GM19452 (cell line): ENCODE results near the gene POLR2L.

Source experiments
- ATAC-seq: cut with Tn5 transposase; IDR thresholded peaks from one replicate; pipeline ENCODE4 v1.9.1; 2021; ENCODE audit not compliant: unreplicated experiment

POLR2L gene

DNA sequence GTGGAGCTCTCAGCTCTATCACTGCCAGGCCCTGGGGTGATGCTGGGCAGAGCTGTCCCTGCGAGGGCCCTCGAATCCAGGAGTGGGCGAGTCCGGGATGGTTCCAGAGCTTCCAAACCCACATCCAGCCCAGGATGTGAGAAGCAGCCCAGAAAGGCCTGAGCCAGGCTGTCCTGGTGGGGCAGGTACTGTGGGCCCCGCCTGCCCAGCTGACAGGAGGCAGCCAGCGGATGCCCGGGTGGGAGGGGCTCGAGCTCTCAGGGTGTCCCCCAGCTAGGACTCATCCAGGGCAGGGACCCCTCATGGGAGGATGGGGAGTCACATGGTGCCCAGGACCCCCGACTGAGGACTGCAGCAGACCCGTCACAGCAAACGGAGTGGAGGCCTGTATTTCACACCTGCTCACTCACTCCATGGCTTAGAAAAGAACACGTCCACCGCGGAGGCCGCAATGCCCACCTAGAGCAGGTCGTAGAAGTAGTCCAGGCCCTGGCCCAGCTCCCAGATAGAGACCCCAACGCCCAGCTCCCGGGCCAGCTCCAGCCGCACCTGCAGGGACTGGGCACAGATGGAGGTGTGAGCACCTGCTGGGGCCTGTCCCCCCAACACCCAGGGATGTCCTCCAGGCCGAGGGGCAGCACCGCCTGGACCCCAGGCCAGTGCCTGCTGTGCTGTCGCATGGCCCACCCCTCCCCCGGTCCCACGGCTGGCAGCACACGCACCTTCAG, 27.2 kb upstream of the POLR2L start:
- ATAC-seq = no peak

DNA sequence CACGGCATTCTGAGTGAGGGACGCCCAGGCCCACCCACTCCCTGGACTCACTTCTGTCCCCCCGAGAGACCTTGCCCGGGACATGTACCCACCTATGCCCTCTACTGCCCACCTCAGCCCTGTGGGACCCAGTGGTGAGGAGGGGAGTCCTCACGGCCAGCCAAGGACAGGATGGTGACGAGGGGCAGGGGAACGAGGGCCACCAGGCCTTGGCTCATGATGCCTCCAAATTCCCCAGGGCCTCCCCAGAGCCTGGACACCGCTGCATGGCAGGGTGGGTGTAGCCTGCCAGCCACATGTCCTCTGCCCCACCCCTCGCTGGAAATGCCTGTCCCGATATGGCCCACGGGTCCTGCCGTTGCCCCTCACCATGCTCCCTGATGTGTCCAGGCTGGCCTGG, 26.5 kb upstream of the POLR2L start:
- no peak for ATAC-seq

DNA sequence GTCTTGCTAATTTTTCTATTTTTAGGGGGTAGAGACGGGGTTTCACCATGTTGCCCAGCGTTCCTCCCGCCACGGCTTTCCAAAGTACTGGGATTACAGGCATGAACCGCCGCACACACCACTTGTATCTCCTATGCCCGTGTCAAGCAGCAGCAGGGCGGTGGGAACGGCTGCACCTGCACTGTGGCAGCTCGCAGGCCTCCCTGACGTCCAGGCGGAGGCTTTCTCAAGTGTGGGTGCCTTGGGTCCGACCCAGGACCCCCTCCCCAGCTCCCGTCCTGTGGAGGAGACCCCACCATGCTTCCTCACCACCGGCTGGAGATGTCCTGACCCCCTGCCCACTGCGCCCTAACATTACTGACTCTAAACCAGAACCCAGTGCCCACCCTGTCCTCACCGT, 26.1 kb upstream of the POLR2L start:
- no peak for ATAC-seq

DNA sequence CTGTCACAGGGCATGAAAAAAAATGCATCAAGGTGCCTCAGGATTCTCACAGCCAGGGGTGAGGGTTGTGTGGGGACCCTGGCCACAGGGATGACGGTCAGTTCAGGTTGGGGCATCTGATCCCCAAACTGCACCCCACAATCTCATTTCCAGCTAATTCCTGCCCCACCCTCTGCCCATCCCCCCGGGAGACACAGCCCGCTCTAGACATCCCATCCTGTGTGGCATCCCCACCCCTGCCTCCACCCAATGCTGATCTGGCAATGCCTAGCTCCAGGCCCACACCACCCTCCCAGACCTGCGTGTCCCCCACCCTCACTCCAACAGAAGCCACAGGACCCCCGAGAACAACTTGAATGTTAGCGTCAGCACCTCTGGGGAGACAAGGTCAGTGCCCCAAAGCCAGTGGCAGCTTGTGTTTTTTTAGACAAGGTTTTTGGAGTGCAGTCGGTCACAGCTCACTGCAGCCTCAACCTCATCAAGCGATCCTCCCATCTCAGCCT, 25.6 kb upstream of the POLR2L start:
- ATAC-seq = no peak

DNA sequence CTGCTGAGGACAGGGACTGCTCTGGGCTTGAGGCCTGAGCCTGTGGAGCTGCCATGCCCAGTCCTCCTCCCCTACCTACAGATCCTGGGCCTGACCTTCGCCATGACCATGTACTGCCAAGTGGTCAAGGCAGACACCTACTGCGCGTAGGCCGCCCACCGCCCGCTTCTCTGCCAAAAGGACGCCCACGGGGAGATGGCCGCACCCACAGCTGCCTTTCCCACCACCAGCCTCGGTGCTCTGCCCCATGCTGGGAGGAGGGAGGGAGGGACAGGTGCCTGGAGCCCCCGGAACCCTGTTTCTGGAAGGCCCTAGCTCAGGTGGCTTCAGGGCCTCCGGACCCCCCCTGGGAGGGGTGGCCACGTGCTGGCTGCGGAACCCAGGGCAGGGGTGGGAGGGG, 24.2 kb upstream of the POLR2L start:
- ATAC-seq = no peak

DNA sequence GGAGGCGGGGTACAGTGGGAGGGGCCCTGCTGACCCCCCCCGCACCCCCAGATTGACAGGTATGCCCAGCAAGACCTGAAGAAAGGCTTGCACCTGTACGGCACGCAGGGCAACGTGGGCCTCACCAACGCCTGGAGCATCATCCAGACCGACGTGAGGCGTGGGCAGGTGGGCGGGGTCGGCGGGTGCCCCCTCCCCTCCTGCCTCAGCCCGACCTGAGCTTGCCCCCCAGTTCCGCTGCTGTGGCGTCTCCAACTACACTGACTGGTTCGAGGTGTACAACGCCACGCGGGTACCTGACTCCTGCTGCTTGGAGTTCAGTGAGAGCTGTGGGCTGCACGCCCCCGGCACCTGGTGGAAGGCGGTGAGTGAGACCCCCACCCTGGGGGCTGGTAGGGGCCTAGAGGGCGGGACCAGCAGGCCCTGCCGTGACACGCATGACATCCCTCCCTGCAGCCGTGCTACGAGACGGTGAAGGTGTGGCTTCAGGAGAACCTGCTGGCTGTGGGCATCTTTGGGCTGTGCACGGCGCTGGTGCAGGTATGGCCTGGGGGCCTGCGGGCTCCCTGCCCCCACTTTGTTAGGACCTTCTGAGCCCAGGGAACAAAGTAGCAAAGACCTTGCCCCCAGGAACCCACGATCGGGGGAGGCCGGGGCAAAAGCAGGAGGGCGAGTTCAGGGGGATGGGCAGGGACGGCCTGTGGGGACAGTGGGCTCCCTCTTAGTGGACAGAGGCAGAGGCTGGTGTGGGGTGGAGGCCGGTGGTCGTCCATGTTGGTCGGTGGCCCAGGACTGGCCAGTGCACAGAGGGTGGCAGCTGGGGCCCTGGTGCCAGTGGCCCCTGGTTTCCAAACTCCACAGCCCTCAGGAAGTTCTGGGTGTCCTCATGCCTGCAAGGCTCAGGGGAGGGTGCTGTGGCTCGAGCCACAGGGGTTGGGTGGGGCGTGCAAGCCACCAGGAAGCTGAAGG, 23.4 kb upstream of the POLR2L start:
- ATAC-seq = no peak

DNA sequence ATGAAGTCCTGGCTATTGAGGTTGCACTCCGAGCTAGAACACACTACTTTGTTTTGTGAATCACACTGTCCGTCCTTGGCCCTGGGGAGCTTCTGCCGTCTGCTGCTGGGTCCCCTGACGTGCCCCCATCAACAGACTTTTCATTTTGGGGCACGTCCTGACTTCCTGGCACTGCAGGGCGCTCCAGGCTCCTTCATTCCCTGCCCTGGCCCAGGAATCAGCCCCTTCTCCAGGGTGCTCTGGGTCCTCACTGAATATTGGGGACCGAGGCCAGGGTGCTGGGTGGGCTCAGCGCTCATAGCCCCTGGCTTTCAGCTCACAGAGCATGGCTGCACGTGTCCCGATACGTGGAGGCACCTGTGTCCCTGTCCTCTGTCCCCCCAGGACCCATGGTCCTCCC, 22.6 kb upstream of the POLR2L start:
- no peak for ATAC-seq

DNA sequence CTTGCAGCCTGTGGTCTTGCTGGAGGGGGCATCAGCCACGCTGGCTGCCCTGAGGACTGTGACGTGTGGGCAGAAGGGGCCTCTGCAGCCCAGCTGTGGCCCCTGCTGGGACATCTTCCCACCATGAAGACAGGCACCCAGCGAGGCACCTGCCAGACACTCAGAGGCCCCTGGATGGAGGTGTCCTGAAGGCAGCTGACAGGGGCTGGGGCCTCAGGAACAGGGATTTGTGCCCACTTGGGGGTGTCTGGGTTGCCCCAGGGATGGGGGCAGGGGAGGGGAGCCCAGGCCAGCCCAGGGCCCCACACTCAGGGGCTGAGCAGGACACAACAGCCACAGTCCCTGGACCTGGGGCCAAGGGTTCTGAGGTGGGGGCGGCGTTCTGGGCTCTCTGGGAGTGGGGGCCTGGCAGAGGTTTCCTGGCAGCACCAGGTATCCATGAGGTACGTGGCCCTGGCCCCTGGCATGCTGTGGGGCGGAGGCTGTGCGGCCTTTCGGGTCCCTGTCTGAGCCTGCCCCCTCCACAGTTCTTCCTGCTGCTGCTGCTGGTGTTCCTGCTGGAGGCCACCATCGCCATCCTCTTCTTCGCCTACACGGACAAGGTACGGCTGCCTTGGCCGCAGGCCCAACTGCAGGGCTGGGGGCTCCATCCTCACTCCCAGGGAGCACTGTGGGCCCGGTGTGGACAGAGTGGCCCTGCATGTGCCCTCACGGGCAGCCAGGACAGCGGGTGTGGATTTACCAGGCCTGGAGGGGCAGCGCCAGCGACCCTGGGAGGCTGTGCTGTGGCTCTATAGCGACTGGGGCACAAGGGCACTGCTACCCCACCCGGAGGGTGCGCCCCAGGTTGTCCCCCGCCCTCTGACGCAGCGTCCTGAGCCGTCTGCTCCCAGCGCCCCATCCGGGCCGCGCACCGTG, 21.8 kb upstream of the POLR2L start:
- no peak for ATAC-seq

DNA sequence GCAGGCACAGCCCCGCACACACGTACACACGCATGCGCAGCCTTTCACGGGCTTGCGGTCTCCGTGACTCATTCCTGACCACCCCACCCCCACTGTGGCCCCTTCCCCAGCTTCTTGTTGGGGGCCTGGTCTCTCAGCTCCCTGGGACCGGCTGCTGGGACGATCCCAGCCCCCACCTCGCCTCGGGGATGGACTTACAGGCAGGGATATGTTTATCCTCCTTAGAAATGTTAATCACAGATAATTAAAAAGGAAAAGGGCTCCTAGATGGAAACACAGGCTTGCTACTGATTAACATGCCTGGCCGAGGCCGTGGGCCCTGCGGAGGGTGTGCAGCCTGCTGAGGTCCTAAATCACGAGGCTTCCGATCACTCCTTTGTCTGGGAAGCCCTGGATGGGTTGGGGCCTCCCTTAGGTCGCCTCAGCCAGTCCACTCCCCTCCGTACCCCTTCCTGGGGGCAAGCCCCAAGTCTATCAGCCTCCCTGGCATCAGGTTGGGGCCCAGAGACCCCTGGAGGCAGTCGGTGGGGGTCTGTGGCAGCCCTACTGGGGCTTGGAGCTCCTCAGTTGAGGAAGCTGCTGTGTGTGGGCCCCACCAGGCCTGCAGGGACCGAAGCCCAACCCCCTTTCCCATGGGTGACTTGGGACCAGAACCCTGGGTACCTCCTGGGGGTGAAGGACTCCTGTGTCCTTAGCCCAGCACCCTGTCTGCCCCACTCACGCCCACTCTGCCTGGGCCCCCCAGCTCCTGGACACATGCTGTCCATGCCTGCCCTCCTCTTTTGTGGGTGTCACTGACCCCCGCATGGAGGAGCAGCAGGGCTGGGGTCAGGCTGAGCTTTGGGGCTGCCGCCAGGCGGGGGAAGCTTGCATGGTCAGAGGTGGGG, 20.9 kb upstream of the POLR2L start:
- ATAC-seq = no peak

DNA sequence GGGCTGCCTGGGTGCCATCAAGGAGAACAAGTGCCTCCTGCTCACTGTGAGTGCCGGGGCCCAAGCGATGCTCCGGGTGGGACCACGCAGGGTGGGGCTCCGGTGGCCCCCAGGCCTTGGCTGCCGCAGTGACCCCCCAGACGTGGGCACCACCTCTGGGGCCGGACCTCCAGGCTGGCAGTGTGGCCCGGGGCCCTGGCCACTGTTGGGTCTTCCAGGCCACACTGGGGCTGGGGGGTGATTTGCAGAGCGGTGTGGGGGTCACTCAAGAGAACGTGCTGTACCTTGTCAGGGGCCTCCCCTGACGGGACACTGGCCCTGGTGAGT, 20.3 kb upstream of the POLR2L start:
- no peak for ATAC-seq

DNA sequence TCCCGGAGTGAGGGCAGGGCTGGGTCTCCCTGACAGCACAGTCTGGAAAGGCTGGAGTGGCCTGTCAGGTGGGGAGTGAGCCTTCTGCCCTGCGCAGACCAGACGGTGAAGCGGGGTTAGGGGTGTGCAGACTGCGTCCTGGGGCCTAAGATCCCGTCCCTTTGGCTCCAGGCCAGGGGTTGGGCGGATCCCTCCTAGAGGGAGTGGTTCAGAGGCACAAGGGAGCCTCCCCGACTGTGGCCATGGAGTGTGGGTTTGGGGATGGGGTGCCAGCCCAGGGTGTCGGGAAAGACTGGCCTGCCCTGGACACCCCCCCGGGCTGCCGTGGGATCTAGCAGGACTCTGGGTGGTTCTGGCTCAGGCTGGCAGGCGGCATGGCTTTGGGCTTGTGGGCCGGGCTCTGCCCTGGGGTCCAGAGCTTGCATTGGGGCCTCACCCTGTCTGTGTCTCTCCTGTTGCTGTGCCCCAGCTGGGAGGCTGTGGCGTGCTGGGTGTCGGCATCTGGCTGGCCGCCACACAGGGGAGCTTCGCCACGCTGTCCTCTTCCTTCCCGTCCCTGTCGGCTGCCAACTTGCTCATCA, 19.8 kb upstream of the POLR2L start:
- no peak for ATAC-seq

DNA sequence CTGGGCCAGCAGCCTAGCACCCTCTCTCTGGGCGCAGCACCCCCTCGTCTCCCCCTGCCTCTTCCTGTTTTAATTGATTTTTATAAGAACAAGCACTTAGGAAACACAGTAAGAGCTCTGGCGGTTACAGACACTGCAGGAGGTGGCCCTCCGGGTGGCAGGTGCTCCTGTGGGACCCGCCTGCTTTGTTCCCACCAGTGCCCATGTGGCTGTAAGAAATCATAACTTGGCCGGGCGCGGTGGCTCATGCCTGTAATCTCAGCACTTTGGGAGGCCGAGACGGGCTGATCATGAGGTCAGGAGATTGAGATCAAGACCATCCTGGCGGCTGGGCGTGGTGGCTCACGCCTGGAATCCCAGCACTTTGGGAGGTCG, 18.8 kb upstream of the POLR2L start:
- no peak for ATAC-seq

DNA sequence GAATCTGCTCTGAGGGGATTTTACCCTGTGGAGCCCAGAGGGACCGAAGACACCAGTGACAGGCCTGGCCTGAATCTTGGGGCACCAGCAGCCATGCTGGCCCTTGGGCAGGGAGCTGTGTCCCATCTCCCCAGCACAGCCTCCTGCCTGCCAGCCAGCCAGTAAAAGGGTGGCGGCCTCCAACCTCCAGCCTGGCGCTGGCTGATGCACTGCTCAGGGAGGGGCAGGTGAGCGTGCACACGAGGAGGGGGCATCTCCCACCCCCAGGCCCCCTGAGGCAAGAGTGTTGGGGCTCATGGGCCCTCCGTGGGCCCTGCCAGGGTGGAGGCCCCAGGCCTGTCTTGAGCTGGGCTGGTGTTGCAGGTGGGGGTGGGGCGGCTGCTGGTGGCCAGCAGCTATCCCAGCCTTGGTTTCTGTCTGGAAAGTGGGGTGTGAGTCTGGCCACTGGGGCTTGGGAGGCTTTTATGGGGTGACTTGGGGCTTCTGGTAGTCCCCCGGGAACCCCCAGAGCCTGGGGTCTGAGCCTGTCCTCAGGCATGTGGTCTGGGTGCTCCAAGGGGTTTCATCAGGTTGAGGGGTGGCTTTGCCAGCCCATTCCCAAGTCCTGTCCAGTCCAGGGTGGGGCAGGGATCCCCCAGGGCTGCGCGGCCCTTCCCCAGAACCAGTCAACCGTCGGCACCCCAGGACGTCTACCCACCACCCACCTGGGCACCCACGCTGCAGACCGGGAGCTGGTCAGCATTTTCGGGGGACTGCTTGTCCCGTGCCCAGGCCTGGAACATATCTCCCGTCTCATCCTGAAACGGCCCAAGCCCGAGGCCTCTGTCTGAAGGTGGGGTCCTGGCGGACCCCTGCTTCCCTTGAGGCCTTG, 18.1 kb upstream of the POLR2L start:
- ATAC-seq = no peak

DNA sequence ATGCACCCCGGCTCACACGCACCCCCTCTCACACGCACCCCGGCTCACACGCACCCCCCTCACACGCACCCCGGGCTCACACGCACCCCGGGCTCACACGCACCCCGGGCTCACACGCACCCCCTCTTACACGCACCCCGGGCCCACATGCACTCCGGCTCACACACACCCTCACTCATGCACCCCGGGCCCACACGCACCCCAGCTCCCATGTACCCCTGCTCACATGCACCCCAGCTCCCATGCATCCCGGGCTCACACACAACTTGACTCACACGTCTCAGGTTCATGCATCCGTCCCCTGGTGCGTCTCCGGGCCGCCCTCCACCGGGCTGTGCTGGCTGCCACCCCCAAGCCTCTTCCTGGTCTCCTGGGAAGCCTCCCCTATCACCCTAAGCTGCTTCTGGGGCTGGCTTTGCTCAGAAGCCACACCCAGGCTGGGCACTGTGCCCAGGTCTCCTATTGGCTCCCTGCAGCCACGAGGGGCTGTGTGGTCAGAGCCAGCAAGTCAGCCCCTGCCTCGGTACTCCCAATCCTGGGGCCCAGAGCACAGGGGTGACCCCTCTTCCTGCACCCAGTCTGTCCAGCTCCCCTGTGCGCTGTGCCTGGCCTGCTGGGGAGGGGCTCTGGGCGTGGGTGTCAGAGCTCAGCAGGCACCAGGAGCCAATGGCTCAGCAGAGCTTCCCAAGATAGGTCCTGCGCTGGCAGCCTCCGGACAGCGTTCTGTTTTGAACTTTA, 17.2 kb upstream of the POLR2L start:
- no peak for ATAC-seq

DNA sequence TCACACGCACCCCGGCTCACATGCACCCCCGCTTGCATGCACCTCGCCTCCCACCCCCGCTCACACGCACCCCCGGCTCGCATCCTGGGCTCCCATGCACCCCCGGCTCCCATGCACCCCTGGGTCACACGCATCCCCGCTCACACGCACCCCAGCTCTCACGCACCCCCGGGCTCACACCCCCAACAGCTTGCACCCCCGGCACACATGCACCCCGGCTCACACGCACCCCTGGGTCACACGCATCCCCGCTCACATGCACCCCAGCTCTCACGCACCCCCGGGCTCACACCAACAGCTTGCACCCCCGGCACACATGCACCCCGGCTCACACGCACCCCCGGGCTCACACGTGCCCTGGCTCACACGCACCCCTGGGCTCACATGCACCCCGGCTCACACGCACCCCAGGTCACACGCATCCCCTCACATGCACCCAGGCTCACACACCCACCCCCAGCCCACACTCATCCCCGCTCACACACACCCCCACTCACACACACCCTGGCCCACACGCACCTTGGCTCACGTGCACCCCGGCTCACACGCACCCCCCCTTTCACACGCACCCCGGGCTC, 16.5 kb upstream of the POLR2L start:
- ATAC-seq = no peak

DNA sequence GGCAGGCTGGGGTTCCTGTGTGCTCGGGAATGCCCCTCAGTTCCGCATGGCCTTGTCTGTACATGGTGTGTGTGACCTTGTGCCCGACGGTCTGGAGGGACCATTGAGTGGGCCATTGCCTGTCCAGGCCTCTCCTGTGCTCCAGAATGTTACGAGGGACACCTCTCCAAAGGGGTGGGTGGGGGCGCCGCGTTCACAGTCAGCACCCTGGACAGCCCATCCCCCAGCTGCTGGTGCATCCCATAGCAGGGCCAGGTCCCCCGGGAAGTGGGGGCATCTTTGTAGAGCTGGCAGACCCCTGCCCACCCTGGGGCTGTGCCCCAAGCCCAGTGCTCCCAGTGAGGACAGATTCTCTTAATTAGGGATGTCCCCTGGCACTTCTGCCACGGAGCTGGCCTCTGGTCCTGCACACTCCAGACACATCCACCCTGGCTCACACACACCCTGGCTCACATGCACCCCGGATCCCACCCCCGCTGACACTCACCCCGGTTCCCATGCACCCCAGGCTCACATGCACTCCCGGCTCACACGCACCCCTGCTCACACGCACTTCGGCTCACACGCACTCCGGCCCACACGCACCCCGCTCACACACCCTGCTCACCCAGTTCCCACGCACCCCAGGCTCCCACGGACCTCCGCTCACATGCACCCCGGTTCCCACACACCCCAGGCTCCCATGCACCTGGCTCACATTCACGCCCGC, 15.9 kb upstream of the POLR2L start:
- no peak for ATAC-seq

DNA sequence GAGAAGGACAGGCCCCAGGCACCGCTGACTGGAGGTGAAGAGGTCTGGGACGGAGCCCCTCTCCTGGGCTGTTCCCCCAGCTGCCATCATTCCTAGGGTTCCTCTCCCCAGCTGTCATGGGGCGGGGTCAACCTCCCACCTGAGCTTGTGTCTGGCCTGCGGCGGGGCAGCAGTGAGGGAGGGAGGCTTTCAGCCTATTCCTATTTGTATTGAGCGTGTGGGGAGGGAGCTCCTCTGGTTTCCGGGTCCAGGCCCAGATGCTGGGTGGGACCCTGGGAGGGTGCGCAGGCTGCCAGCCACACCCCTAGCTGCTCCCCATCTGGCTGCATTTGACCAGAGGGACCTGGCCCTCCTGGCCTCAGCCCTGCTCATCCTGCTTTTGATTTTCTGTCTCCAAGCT, 14.1 kb upstream of the POLR2L start:
- no peak for ATAC-seq
